ENCODE data around the gene GPR26.

The GPR26 gene

GRCh38 chr10:123704812-123705211, 38.7 kb downstream of the GPR26 start (continued):
- no peak for TF ChIP-seq ZBTB49 (tag by site-specific recombination; IDR thresholded peaks at IDR 0.05; ENCODE audit: low read depth)
- TF ChIP-seq ZBTB21 (tag by site-specific recombination; IDR thresholded peaks at IDR 0.05), result no peak
- TF ChIP-seq ZNF677 (tag by site-specific recombination; IDR thresholded peaks at IDR 0.05), result no peak

- Histone ChIP-seq H3K36me3 (ENCODE audit: control insufficient read depth in 2 of 2, insufficient read depth in 1 of 2, low read length in 2 of 2) (no peaks in the 10 kb centered on the region), H3K27ac (ENCODE audit: extremely low read depth, low read depth, low read length) (no peak overlapping the region), H3K9me3 (ENCODE audit: control insufficient read depth, insufficient read depth, low read depth, low read length) (no peaks in the 10 kb centered on the region), H3K4me3 (ENCODE audit: low read depth, low read length) (no peak overlapping the region), H3K4me1 (ENCODE audit: control insufficient read depth, insufficient read depth, low read length) (no peaks in the 10 kb centered on the region)
- POLR2A ChIA-PET, result no interaction called here
- no peak for TF ChIP-seq ZNF18 (tag by site-specific recombination; IDR thresholded peaks at IDR 0.05)
- no peak for TF ChIP-seq PRDM4 (tag by site-specific recombination; IDR thresholded peaks at IDR 0.05)
- no peak for TF ChIP-seq ATF2 (tag by site-specific recombination; IDR thresholded peaks at IDR 0.05; ENCODE audit: low read depth)
- no peak for TF ChIP-seq ZNF423 (tag by site-specific recombination; IDR thresholded peaks at IDR 0.05)
- TF ChIP-seq ZNF501 (tag by site-specific recombination; IDR thresholded peaks at IDR 0.05), result no peak
- TF ChIP-seq ZNF518A (tag by site-specific recombination; conservative IDR thresholded peaks at IDR 0.05; ENCODE audit: low read depth), result no peak
- TF ChIP-seq ZSCAN23 (tag by site-specific recombination; IDR thresholded peaks at IDR 0.05), result no peak
- TF ChIP-seq ZNF596 (tag by site-specific recombination; IDR thresholded peaks at IDR 0.05), result no peak
- no peak for TF ChIP-seq ZNF555 (tag by site-specific recombination; conservative IDR thresholded peaks at IDR 0.05)
- TF ChIP-seq ZBTB1 (tag by site-specific recombination; IDR thresholded peaks at IDR 0.05), result no peak
- TF ChIP-seq ZNF133 (tag by site-specific recombination; IDR thresholded peaks at IDR 0.05), result no peak
- TF ChIP-seq YY1 (tag by site-specific recombination; IDR thresholded peaks at IDR 0.05), result no peak
- no peak for TF ChIP-seq ZNF660 (tag by site-specific recombination; IDR thresholded peaks at IDR 0.05)
- TF ChIP-seq TCF7L2 (IDR thresholded peaks at IDR 0.05; ENCODE audit: borderline replicate concordance, low read depth, low read length), result no peak
- no peak for TF ChIP-seq SP7 (tag by site-specific recombination; IDR thresholded peaks at IDR 0.05)
- CTCF ChIA-PET, result interaction anchor here (0.6 to 0.7 kb wide), 2 partner anchors 16 to 160 kb away, joined by 3 read pairs; no protein-coding TSS in a partner anchor
Measured at GRCh38 chr10:123706236-123706635, 40.1 kb downstream of the GPR26 start.

Measured in HEK293 (cell line).